Neural progenitor cell (in vitro differentiated cells): Measurements from ENCODE around the gene TNFRSF6B. TPM values are rescaled to one million over a fixed set of nuclear protein-coding genes. Genes with fewer than 3 reads are reported as not detected.

ENCODE experiments used
- DNase-seq: peaks from one replicate; pipeline ENCODE4 v3.0.0-alpha.2; 2016; ENCODE audit warnings: low spot score
- H2AFZ ChIP-seq: fragments of 200-600 bp; sonication (generic); replicated peaks from 2 replicates; pipeline ENCODE4 v1.6.1; 2016; ENCODE audit warnings: antibody characterized with exemption
- H3F3A ChIP-seq: fragments of 200-600 bp; sonication (generic); 2 replicates; pipeline ENCODE4 v1.6.1; 2016; ENCODE audit warnings: antibody characterized with exemption, low read depth
- H3K27ac ChIP-seq: fragments of 200-600 bp; sonication (generic); 2 replicates; pipeline ENCODE4 v1.5.1; 2016; ENCODE audit warnings: mild to moderate bottlenecking
- H3K27me3 ChIP-seq: fragments of 200-600 bp; sonication (generic); 2 replicates; pipeline ENCODE4 v1.6.1; 2016; ENCODE audit warnings: mild to moderate bottlenecking, moderate library complexity
- H3K36me3 ChIP-seq: fragments of 200-600 bp; sonication (generic); 2 replicates; pipeline ENCODE4 v1.5.1; 2016
- H3K4me1 ChIP-seq: fragments of 200-600 bp; sonication (generic); 2 replicates; pipeline ENCODE4 v1.6.1; 2016; ENCODE audit warnings: mixed run types
- H3K4me2 ChIP-seq: fragments of 200-600 bp; sonication (generic); 2 replicates; pipeline ENCODE4 v1.6.1; 2016
- H3K4me3 ChIP-seq: fragments of 200-600 bp; sonication (generic); 2 replicates; pipeline ENCODE4 v1.5.1; 2016
- H3K79me2 ChIP-seq: fragments of 200-600 bp; sonication (generic); 2 replicates; pipeline ENCODE4 v1.6.1; 2016; ENCODE audit warnings: low read depth
- H3K9ac ChIP-seq: fragments of 200-600 bp; sonication (generic); 2 replicates; pipeline ENCODE4 v1.6.1; 2016
- H3K9me3 ChIP-seq: fragments of 200-600 bp; sonication (generic); 2 replicates; pipeline ENCODE4 v1.5.1; 2016; ENCODE audit warnings: low read depth
- H4K20me1 ChIP-seq: fragments of 200-600 bp; sonication (generic); 2 replicates; pipeline ENCODE4 v1.6.1; 2016; ENCODE audit warnings: low read depth
- H3K27ac Mint-ChIP-seq: 3 replicates; pipeline ENCODE4 v1.8.0; 2021; ENCODE audit warnings: mixed read lengths
- H3K27me3 Mint-ChIP-seq: 2 replicates; pipeline ENCODE4 v1.8.0; 2022; ENCODE audit warnings: low read depth, mild to moderate bottlenecking, inconsistent platforms, moderate library complexity, mixed read lengths; ENCODE audit not compliant: insufficient read depth
- H3K36me3 Mint-ChIP-seq: 3 replicates; pipeline ENCODE4 v1.8.0; 2021; ENCODE audit warnings: mixed read lengths
- H3K4me1 Mint-ChIP-seq: 3 replicates; pipeline ENCODE4 v1.8.0; 2021; ENCODE audit warnings: mixed read lengths
- H3K4me3 Mint-ChIP-seq: 3 replicates; pipeline ENCODE4 v1.8.0; 2021; ENCODE audit warnings: mild to moderate bottlenecking, moderate library complexity, mixed read lengths
- H3K9me3 Mint-ChIP-seq: 3 replicates; pipeline ENCODE4 v1.8.0; 2020; ENCODE audit warnings: mixed read lengths
- CTCF ChIP-seq: fragments of 200-600 bp; sonication (generic); IDR thresholded peaks from 2 replicates; pipeline ENCODE4 v1.5.1; 2017; ENCODE audit warnings: antibody characterized with exemption, mild to moderate bottlenecking
- EZH2 ChIP-seq: fragments of 200-600 bp; sonication (generic); IDR thresholded peaks from 2 replicates; pipeline ENCODE4 v1.6.1; 2017; ENCODE audit warnings: antibody characterized with exemption, mild to moderate bottlenecking, moderate library complexity
- EZH2phosphoT487 ChIP-seq: fragments of 200-600 bp; sonication (generic); IDR thresholded peaks from 2 replicates; pipeline ENCODE4 v1.6.1; 2017; ENCODE audit warnings: antibody characterized with exemption
- total RNA-seq: library from RNA; depleted of rRNA; stranded (reverse); fragments of >200 nt; gene quantifications from 2 replicates; pipeline ENCODE4 v1.2.3, GENCODE V29; 2015; ENCODE audit warnings: low replicate concordance

Gene TNFRSF6B
- total RNA-seq, 1 donor from 2014 or later, result not detected

- Mint-ChIP-seq H3K4me1 (no peaks in the 10 kb centered on the region), H3K27me3 (peaks cover 6% of the 10 kb centered on the region), H3K9me3 (no peaks in the 10 kb centered on the region), H3K36me3 (no peaks in the 10 kb centered on the region), H3K4me3 (no peak overlapping the region), H3K27ac (no peak overlapping the region)
- no peaks in the 10 kb centered on the region for H3K9me3 ChIP-seq
- TF ChIP-seq EZH2 (no peak), EZH2phosphoT487 (no peak), CTCF (no peak)
- no peaks in the 10 kb centered on the region for H3K27me3 ChIP-seq
- no peaks in the 10 kb centered on the region for H4K20me1 ChIP-seq
- H3K4me1 ChIP-seq, result peaks cover 10% of the 10 kb centered on the region
- H3K79me2 ChIP-seq, result no peaks in the 10 kb centered on the region
- no peak for DNase-seq
- no peak overlapping the region for H3K27ac ChIP-seq
- no peak overlapping the region for H3K4me3 ChIP-seq
- no peaks in the 10 kb centered on the region for H3K36me3 ChIP-seq
- H2AFZ ChIP-seq, result no peak overlapping the region
- H3F3A ChIP-seq, result peaks cover 7% of the 10 kb centered on the region
- no peak overlapping the region for H3K4me2 ChIP-seq
- no peak overlapping the region for H3K9ac ChIP-seq
These were observed 3.2 kb downstream of the TNFRSF6B start for GRCh38 chr20:63699466-63700198.

GRCh38 chr20:63700199-63701050, 4.0 kb downstream of the TNFRSF6B start:
- Mint-ChIP-seq H3K27ac (no peak overlapping the region), H3K4me3 (peak overlapping the region; percentile 18)
- no peak overlapping the region for H2AFZ ChIP-seq

GRCh38 chr20:63701051-63701328, 4.5 kb downstream of the TNFRSF6B start:
- no peaks in the 10 kb centered on the region for H3K9me3 ChIP-seq
- no peak for DNase-seq
- Mint-ChIP-seq H3K27me3 (peaks cover 6% of the 10 kb centered on the region), H3K27ac (no peak overlapping the region), H3K4me3 (no peak overlapping the region), H3K36me3 (peaks cover 5% of the 10 kb centered on the region), H3K9me3 (no peaks in the 10 kb centered on the region), H3K4me1 (no peaks in the 10 kb centered on the region)
- TF ChIP-seq EZH2phosphoT487 (no peak), EZH2 (no peak), CTCF (no peak)
- no peaks in the 10 kb centered on the region for H3K36me3 ChIP-seq
- no peak overlapping the region for H3K4me2 ChIP-seq
- H2AFZ ChIP-seq, result no peak overlapping the region
- peaks cover 2% of the 10 kb centered on the region for H4K20me1 ChIP-seq
- H3K27ac ChIP-seq, result no peak overlapping the region
- H3K27me3 ChIP-seq, result no peaks in the 10 kb centered on the region
- peaks cover 5% of the 10 kb centered on the region for H3K79me2 ChIP-seq
- peaks cover 10% of the 10 kb centered on the region for H3K4me1 ChIP-seq
- no peak overlapping the region for H3K4me3 ChIP-seq
- H3F3A ChIP-seq, result peaks cover 5% of the 10 kb centered on the region
- H3K9ac ChIP-seq, result no peak overlapping the region

More at GRCh38 chr20:63700199-63701050, 4.0 kb downstream of the TNFRSF6B start:
- Mint-ChIP-seq H3K36me3 (peaks cover 3% of the 10 kb centered on the region), H3K27me3 (peaks cover 6% of the 10 kb centered on the region), H3K9me3 (no peaks in the 10 kb centered on the region), H3K4me1 (no peaks in the 10 kb centered on the region)
- no peak for DNase-seq
- Histone ChIP-seq H3K79me2 (no peaks in the 10 kb centered on the region), H3K4me2 (no peak overlapping the region), H3K27ac (no peak overlapping the region), H4K20me1 (no peaks in the 10 kb centered on the region), H3K4me1 (peaks cover 10% of the 10 kb centered on the region), H3K36me3 (no peaks in the 10 kb centered on the region), H3K9me3 (no peaks in the 10 kb centered on the region), H3K4me3 (no peak overlapping the region), H3F3A (peaks cover 7% of the 10 kb centered on the region), H3K27me3 (no peaks in the 10 kb centered on the region), H3K9ac (no peak overlapping the region)
- TF ChIP-seq CTCF, result no peak
